ENCODE data around the gene PRKAB1. TPM values are rescaled to one million over a fixed set of nuclear protein-coding genes. Genes with fewer than 3 reads are reported as not detected.

Gene PRKAB1
- total and polyA plus RNA-seq, 2 experiments from 2014 or later: 16.3 to 31.0 TPM

DNA sequence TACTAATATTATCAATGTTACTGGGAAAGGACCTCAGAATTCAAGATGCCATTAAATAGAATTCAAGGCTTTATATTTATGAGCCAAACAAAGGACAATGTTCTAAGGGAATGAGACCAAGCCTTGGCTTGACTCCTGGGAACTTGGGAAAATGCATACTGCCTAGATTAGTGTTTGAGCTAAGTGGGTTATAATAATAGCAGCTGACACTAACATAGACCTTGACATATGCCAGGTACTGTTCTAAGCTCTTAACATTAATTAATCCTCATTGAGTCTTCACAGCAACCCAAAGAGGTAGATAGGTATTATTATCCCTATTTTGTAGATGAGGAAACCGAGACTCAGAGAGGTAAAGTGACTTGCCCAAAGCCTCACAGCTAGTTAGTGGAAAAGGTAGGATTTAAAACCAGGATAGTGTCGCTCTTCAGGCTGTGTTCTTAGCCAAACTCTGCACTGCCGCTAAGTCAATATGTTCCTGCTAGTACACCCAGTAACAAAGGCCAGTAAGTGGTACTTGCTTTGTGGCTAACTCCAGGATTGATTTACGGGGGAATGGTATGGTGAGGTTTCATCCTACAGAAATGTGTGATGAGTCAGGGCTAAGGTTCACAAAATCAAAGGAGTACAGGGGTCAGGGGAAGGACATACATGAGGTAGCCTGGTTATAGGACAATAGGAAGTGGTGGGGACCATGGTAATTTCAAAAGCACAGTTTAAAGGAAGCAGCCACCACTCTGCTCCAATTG is 35.8 kb upstream of the PRKAB1 start:
- Histone ChIP-seq H3K4me3 (no peak overlapping the region), H3K36me3 (ENCODE audit: insufficient read depth) (no peaks in the 10 kb centered on the region), H3K27me3 (ENCODE audit: insufficient read depth) (no peaks in the 10 kb centered on the region), H3K9me2 (ENCODE audit: insufficient read depth) (no peaks in the 10 kb centered on the region), H3K4me2 (no peak overlapping the region), H2AFZ (no peak overlapping the region), H3K79me2 (replicated peaks; ENCODE audit: insufficient read depth) (no peaks in the 10 kb centered on the region), H3K27ac (ENCODE audit: low read depth) (no peak overlapping the region), H3K4me1 (ENCODE audit: insufficient read depth) (peaks cover 6% of the 10 kb centered on the region), H3F3A (replicated peaks; ENCODE audit: low read depth) (no peaks in the 10 kb centered on the region), H4K20me1 (replicated peaks; ENCODE audit: insufficient read depth) (no peaks in the 10 kb centered on the region)
- peaks cover 3% of the 10 kb centered on the region for H3K27me3 Mint-ChIP-seq (ENCODE audit: insufficient read depth, low read depth, poor library complexity)
- no peak overlapping the region for H3K27ac Mint-ChIP-seq
- H3K4me3 Mint-ChIP-seq: no peak overlapping the region
- ATAC-seq (no peak), DNase-seq (ENCODE audit: low spot score) (no peak)
- H3K36me3 Mint-ChIP-seq (ENCODE audit: low read depth): no peaks in the 10 kb centered on the region
- no peaks in the 10 kb centered on the region for H3K9me3 Mint-ChIP-seq
- peaks cover 6% of the 10 kb centered on the region for H3K4me1 Mint-ChIP-seq
- TF ChIP-seq, protein P1, sequence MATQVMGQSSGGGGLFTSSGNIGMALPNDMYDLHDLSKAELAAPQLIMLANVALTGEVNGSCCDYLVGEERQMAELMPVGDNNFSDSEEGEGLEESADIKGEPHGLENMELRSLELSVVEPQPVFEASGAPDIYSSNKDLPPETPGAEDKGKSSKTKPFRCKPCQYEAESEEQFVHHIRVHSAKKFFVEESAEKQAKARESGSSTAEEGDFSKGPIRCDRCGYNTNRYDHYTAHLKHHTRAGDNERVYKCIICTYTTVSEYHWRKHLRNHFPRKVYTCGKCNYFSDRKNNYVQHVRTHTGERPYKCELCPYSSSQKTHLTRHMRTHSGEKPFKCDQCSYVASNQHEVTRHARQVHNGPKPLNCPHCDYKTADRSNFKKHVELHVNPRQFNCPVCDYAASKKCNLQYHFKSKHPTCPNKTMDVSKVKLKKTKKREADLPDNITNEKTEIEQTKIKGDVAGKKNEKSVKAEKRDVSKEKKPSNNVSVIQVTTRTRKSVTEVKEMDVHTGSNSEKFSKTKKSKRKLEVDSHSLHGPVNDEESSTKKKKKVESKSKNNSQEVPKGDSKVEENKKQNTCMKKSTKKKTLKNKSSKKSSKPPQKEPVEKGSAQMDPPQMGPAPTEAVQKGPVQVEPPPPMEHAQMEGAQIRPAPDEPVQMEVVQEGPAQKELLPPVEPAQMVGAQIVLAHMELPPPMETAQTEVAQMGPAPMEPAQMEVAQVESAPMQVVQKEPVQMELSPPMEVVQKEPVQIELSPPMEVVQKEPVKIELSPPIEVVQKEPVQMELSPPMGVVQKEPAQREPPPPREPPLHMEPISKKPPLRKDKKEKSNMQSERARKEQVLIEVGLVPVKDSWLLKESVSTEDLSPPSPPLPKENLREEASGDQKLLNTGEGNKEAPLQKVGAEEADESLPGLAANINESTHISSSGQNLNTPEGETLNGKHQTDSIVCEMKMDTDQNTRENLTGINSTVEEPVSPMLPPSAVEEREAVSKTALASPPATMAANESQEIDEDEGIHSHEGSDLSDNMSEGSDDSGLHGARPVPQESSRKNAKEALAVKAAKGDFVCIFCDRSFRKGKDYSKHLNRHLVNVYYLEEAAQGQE (IDR thresholded peaks at IDR 0.05; ENCODE audit: unreplicated experiment): no peak
- TF ChIP-seq ZNF114 (CRISPR knock-in tag; IDR thresholded peaks at IDR 0.05): no peak
- no peak for TF ChIP-seq EZH2 (IDR thresholded peaks at IDR 0.05; ENCODE audit: low read depth, unreplicated experiment)
- no peak for TF ChIP-seq CREB1 (CRISPR knock-in tag; IDR thresholded peaks at IDR 0.05; ENCODE audit: low read depth)
- no peak for TF ChIP-seq CTCF (conservative IDR thresholded peaks at IDR 0.05; ENCODE audit: low read depth in 2 of 2)
- TF ChIP-seq, protein P2, sequence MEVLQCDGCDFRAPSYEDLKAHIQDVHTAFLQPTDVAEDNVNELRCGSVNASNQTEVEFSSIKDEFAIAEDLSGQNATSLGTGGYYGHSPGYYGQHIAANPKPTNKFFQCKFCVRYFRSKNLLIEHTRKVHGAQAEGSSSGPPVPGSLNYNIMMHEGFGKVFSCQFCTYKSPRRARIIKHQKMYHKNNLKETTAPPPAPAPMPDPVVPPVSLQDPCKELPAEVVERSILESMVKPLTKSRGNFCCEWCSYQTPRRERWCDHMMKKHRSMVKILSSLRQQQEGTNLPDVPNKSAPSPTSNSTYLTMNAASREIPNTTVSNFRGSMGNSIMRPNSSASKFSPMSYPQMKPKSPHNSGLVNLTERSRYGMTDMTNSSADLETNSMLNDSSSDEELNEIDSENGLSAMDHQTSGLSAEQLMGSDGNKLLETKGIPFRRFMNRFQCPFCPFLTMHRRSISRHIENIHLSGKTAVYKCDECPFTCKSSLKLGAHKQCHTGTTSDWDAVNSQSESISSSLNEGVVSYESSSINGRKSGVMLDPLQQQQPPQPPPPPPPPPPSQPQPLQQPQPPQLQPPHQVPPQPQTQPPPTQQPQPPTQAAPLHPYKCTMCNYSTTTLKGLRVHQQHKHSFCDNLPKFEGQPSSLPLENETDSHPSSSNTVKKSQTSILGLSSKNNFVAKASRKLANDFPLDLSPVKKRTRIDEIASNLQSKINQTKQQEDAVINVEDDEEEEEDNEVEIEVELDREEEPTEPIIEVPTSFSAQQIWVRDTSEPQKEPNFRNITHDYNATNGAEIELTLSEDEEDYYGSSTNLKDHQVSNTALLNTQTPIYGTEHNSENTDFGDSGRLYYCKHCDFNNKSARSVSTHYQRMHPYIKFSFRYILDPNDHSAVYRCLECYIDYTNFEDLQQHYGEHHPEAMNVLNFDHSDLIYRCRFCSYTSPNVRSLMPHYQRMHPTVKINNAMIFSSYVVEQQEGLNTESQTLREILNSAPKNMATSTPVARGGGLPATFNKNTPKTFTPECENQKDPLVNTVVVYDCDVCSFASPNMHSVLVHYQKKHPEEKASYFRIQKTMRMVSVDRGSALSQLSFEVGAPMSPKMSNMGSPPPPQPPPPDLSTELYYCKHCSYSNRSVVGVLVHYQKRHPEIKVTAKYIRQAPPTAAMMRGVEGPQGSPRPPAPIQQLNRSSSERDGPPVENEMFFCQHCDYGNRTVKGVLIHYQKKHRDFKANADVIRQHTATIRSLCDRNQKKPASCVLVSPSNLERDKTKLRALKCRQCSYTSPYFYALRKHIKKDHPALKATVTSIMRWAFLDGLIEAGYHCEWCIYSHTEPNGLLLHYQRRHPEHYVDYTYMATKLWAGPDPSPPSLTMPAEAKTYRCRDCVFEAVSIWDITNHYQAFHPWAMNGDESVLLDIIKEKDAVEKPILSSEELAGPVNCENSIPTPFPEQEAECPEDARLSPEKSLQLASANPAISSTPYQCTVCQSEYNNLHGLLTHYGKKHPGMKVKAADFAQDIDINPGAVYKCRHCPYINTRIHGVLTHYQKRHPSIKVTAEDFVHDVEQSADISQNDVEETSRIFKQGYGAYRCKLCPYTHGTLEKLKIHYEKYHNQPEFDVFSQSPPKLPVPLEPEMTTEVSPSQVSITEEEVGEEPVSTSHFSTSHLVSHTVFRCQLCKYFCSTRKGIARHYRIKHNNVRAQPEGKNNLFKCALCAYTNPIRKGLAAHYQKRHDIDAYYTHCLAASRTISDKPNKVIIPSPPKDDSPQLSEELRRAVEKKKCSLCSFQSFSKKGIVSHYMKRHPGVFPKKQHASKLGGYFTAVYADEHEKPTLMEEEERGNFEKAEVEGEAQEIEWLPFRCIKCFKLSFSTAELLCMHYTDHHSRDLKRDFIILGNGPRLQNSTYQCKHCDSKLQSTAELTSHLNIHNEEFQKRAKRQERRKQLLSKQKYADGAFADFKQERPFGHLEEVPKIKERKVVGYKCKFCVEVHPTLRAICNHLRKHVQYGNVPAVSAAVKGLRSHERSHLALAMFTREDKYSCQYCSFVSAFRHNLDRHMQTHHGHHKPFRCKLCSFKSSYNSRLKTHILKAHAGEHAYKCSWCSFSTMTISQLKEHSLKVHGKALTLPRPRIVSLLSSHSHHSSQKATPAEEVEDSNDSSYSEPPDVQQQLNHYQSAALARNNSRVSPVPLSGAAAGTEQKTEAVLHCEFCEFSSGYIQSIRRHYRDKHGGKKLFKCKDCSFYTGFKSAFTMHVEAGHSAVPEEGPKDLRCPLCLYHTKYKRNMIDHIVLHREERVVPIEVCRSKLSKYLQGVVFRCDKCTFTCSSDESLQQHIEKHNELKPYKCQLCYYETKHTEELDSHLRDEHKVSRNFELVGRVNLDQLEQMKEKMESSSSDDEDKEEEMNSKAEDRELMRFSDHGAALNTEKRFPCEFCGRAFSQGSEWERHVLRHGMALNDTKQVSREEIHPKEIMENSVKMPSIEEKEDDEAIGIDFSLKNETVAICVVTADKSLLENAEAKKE (CRISPR knock-in tag; IDR thresholded peaks at IDR 0.05): no peak
- TF ChIP-seq EZH2phosphoT487 (IDR thresholded peaks at IDR 0.05; ENCODE audit: unreplicated experiment): no peak
- TF ChIP-seq ZNF331 (CRISPR knock-in tag; IDR thresholded peaks at IDR 0.05; ENCODE audit: low read depth): no peak
- no peak for TF ChIP-seq JUNB (IDR thresholded peaks at IDR 0.05; ENCODE audit: unreplicated experiment)
- TF ChIP-seq NANOG (IDR thresholded peaks at IDR 0.05; ENCODE audit: borderline replicate concordance): no peak
- TF ChIP-seq, protein P3, sequence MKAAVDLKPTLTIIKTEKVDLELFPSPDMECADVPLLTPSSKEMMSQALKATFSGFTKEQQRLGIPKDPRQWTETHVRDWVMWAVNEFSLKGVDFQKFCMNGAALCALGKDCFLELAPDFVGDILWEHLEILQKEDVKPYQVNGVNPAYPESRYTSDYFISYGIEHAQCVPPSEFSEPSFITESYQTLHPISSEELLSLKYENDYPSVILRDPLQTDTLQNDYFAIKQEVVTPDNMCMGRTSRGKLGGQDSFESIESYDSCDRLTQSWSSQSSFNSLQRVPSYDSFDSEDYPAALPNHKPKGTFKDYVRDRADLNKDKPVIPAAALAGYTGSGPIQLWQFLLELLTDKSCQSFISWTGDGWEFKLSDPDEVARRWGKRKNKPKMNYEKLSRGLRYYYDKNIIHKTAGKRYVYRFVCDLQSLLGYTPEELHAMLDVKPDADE (IDR thresholded peaks at IDR 0.05): no peak
- no peak for TF ChIP-seq STAT1 (IDR thresholded peaks at IDR 0.05; ENCODE audit: unreplicated experiment)
- TF ChIP-seq POLR2AphosphoS5 (IDR thresholded peaks at IDR 0.05; ENCODE audit: low read depth): no peak

Data from GM23338 (cell line).